ENCODE measurements around the gene RRAD.
A peak's percentile ranks its signal among the peaks of the same experiment; 100 is the strongest.

Gene RRAD

DNA sequence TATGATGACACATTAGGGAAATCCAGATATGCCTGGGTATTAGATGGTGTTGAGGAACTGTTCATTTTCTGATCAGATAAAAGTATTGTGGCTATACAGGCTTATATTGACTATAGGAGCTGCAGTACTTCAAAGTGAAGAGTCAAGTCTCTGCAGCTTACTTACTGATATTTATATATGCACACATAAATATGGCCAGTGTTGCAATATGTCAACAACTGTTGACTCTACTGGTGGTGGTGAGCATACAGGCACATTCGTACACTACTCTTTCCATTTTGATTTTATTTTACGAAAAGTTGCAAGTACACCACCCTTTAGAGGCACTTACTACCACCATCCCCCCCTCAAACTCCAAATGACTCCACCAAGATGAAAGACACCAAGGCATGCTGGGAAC, 6.3 kb upstream of the RRAD start:
- no peak for DNase-seq

DNA sequence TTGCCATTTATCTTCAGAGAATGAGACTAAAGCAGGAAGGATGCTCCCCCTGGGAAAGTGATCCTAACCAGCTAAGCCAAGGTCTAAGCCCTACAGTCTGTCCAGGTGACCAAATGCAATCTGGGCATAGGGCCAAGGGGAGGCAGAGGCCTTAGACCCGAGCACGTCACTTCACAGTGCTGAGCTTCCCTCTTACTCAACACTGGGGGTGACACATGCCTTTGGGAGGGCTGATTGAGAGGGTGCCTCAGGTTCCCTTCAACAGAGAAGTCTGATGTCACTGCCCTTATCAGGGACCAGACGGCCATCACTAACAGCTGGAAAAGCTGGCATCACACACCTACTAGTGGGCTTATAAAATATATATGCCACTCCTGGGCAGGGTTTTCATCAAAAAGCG, 4.9 kb upstream of the RRAD start:
- DNase-seq = no peak

- DNase-seq = no peak
These were observed 3.5 kb upstream of the RRAD start for GRCh38 chr16:66928702-66929388.

DNA sequence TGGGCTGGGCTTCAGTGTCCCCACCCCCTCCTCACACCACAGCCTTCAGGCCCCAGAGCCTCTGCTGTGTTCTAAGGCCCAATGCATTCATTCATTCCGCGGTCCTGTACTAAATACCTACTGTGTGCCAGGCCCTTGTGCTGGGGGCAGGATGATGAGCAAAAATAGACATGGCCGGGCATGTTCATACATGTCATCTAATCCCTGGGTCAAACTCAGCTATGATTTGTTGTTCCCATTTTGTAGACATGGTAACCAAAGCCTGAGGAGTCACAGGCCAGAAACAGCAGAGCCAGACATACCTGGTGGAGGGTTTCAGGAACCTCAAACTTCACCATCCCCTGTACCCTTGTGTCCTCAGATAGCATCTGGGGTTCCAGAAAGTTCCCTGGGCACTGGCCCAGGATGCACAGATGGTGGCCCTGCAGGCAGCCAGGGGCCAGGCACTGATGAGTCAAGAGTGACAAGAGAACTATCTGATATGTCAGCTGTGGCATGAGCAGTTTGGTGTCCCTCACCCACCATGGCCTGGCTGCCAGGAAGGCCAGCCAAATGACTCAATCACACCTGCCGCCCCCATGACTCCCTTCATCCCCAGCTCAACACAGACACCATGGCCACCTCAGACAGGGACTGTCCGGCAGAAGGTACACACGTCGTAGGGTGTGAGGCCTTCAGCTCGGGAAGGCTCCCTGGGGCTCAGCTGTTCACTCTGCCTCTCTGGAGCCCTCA, 2.7 kb upstream of the RRAD start:
- DNase-seq = no peak

DNA sequence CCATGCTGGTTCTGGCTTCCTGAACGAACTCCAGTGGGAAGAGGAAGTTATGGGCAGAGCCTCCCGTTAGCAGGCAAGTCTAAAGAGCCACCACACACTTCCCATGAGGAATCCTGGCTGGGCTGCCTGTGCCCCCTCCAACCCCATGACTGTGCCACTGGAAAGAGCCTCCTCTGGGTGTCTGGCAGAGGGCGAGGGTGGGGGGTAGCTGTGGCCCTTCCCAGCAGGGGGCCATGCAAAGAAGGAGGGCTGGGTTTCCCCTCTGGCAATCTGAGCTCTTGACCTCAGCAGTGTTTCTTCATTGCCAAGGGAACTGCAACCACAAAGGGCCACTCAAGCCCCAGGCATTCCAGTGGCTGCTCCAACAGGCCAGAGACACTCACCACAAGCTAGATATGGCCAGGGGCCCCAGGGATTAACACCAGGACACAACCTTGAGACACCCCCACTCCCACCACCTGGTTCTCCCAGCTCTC, 1.7 kb upstream of the RRAD start:
- peak; percentile 76 for DNase-seq

DNA sequence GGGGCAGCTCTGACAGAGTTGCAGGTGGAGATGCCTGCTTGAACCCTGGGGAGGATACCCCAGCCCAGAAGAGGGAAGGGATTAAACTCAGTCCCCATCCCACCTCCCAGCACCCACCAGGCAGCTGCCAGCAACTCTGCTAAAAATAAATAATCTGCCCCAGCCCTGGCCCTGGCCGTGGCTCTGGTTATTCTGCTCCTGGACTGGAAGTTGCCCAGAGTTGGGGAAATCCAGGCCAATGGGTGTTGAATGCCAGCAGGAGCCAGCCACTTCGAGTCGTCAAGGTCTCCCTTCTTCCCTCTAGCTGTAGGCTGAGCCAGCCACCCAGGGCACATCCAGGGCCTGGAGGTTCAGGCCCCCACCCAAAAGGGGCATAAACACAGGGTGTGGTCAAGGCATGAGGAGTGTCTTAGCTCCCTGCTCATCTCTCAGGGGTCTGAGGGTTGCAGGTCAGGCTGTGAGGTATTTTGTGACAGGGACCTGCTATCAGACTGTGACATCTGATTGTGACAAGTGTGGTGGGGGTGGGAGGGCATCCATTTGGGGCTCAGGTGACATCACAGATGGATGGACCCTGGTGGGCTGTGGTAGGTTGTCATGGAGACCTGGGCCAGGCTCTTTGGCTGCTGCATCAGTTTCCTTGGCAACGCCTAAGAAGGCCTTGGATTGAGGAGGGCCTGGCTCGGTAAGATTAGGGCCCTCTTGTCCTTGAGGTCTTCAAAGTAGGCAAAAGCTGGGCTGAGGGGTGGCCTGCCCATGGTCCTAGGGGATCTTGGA, 1.0 kb upstream of the RRAD start:
- DNase-seq = no peak

DNA sequence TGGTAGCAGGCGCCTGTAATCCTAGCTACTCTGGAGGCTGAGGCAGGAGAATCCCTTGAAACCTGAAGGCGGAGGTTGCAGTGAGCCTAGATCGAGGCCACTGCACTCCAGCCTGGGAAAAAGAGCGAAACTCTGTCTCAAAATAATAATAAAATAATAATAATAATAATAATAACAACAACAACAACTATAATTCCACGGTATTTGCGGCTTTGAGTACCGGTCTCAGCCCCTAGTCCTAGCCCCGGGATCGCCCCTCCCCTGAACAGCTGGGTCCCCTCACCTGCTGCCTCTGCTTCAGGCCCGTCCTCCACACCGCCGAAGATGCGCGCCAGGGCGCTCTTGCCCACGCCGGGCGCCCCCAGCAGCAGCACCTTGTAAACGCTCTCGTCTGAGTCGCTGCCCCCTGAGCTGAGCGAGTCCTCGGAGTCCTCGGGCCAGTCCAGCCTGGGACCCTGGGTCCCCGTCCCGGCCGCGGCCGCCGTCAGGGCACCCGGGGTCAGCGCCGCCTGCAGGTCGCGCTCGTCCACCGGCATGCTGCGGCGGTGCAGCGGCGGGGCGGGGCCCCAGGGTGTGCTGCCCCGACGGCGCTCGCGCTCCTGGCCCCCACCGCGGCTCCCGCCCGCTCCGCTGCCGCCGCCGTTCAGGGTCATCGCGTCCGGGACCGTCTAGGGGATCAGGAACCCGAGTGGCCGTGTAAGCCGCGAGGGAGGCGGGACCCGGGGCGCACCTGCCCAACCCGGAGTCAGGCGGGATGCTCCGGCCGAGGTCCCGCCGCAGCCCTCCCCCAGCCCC, 611 bp downstream of the RRAD start:
- no peak for DNase-seq

- no peak for DNase-seq
These were observed 1.5 kb downstream of the RRAD start for GRCh38 chr16:66923866-66924265.

- peak; percentile 36 for DNase-seq
These were observed 2.0 kb downstream of the RRAD start for GRCh38 chr16:66923247-66923731.

DNA sequence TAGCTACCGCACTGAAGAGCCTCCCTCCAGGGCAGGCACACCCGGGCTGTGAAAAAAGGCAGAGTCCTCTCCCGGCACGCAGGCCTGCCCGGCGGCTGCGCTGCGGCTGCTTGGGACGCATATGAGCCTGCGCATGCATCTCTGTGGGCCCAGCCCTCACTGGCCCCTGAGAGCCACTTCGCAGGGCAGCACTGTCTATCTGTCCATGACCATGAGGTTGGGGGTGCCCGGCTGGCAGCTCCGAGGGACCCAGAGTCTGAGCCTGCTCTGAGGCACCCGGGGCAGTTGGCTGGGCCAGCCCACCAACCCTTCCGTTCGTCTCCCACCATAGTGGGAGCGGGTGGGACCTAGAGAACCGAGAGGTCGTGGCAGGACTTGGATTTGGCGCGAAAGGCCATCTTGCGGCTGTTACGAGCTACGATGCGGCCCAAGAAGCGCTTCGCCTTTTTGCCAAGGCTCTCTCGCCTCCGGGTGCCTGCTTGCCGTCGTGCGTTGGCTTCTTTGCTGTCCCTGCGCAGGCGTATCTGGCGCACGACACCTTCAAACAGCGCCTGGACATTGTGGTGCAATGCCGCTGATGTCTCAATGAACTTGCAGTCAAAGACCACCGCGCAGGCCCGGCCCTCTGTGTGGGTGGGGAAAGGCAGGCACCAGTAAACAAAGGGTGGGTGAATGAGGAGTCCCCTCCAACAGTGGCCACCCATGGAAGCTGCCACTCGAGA, 3.4 kb downstream of the RRAD start:
- DNase-seq = no peak

DNA sequence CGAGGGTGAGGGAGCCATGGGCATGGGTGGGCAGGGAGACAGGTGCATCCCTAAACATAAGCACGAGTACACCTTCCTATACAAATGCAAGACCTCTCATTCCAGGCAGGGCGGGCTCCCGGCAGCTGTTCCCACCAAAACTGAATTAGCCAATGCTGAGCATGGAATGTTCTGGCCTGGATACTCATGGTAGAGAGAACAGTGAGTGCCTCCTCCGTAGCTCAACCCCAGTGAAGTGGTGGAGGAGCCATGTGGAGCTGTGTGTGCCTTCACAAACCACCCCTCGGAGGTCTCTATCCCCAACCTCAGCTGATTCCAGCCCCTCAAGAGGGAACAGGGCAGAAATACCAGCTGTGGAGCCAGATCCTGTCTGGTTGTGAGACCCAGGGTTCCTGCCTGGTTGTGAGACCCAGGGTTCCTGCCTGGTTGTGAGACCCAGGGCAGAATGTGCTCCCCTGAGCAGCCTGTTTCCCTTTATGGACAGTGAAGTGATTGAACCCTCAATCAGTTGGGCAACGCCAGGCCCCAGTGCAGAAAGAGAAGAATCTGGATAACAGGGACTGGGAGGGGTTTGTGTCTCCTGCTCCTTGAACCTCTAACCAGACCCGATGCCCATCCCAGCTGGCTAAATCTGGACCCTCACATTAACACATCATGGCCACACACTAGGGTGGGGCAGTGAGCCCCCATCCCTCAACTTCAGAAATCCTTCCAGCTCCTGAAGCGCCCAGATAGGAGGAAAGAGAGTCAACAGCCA, 4.2 kb downstream of the RRAD start:
- DNase-seq = no peak

- DNase-seq = no peak
These were observed 5.1 kb downstream of the RRAD start for GRCh38 chr16:66920299-66920590.

DNA sequence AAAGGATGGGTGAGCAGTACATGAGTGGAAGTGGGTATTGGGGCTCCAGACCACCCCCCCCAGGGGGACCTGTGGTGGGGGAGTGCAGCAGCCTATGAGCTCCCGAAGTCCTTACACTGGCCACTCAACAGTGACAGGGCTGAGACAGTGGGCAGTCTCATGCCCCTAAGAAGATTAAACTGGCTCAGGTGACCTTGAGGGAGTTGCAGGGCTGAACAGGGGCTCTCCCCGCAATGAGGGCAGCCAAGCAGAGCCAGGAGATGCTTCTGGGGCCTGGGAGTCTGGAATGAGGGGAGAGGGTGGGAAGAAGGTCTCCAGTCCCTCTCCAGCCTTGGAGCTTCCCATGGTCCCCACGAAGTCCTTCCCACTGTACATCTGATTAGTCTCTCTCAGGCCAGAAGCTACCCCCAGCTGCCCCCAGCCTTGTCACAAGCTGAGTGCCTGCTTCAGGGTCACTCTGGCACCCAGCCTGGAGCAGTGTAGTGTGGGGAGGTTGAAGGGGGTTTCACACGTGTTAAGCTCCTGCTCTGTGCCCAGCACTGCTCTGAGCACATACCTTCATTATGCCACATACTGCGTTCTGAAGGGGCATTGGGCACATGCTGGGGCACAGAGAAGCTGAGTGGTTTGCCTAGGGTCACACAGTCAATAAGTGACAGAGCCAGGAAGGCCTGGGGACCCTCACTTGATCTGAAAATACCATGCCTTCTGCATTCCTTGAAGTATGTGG, 5.6 kb downstream of the RRAD start:
- no peak for DNase-seq

DNA sequence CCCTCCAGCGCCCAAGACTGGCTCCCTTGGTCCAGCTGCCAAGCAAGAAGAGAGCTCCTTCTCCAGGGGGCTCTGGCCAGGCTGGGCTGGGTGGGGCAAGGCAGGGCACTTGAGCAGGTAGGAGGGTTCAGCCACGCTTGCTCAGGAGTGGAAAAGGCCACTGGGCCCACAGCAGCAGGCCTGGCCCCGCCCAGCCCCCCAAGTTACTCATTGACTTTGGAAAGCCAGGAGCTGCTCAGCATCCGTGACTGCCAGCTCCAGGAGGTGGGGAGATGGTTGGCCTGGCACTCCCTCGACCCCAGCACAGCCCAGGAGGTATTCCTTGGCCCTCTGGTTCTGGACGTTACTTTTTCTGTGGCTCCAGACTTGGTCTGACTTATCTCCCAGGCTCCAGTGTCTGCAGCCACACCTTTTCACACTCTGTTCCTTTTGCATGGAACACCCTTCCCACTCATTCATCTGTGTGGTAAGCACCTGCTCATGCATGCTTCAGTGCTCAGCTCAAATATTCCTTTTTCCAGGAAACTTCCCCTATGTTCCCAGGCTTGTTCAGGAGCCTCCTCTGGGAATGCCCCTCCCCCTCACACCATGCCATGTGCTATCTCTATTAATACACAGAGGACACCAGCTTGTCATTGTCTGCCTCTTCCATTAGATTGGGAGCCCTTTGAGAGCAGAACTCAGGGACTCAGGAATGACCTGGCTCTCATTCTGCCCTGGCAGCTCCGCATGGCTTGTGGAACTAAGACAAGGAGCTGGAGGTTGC, 6.3 kb downstream of the RRAD start, which contains the start of gene CDH16:
Gene CDH16, minus strand, starts transcription at position 83 of the 766 bp plus-strand sequence. CDS start 820 bp downstream, outside the sequence.
- DNase-seq = no peak

- DNase-seq = no peak
These were observed 7.0 kb downstream of the RRAD start for GRCh38 chr16:66918355-66918754.

GRCh38 chr16:66917741-66918140, 7.6 kb downstream of the RRAD start:
- DNase-seq = no peak

DNA sequence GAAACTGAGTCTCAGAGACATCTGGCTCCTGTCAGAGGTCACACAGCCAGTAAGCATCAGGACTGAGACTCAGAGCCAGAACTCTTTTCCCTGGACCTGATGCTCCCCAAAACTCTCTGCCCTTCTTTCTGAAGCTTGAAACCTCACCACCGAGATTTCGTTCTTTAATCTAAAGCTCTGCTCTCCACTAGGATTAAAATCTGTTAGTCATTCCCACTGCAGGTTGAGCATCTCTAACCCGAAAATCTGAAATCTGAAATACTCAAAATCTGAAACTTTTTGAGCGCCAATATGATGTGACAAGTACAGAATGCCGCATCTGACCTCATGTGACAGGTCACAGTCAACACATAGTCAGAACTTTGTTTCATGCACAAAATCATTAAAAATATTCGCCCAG, 8.8 kb downstream of the RRAD start:
- DNase-seq = no peak

GRCh38 chr16:66915041-66915440, 10.3 kb downstream of the RRAD start:
- no peak for DNase-seq

GRCh38 chr16:66914541-66914940, 10.8 kb downstream of the RRAD start:
- no peak for DNase-seq

DNA sequence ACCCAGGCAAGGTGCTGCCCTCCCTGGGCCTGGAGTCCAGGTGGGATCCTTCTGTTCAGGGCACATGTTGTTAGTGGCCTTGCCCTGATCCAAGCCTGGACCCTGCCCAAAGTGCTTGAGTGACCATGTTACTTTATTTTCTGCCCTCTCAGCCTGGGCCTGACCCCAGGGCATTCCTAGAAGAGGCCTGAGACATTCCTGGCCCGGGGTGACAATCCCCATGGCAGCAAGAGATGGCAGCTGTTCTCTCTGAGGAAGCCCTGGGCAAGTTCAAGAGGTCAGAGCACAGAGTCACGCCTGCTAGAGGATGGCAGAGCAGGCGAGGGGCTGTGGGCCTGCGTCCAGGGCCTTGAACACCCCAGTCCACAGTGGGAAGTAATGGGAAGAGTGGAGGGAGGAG, 11.6 kb downstream of the RRAD start:
- no peak for DNase-seq

All from fibroblast of upper back skin (primary cell).